Stimulated activated naive CD8-positive, alpha-beta T cell treated with anti-CD3 and anti-CD28 coated beads, Interleukin-15, Interleukin-2, amounts not matched to agents 100 U/mL and 50 U/mL, for 24 hours (primary cell): Measurements from ENCODE around the gene IQCK.
"Not testable (repeated sequence)": the region's sequence is repeated elsewhere in the genome, so short reads cannot be mapped to it uniquely, and the experiment has no call there.

ENCODE experiments used
- ATAC-seq: fragments of 150-1000 bp; cut with Tn5 transposase; one replicate; pipeline ENCODE4 v1.10.0; 2021
- DNase-seq: peaks from one replicate; pipeline ENCODE4 v3.0.0; 2021

Gene IQCK

GRCh38 chr16:19699472-19699871, 18.6 kb upstream of the IQCK start:
- ATAC-seq (no peak), DNase-seq (no peak)

- DNase-seq = no peak
- no peak for ATAC-seq
These were observed 17.7 kb upstream of the IQCK start for GRCh38 chr16:19700319-19700781.

- DNase-seq = no peak
- no peak for ATAC-seq
These were observed 17.0 kb upstream of the IQCK start for GRCh38 chr16:19701091-19701490.

GRCh38 chr16:19703172-19703889, 14.7 kb upstream of the IQCK start:
- DNase-seq = no peak
- ATAC-seq = no peak

- DNase-seq = no peak
- ATAC-seq = no peak
These were observed 13.5 kb upstream of the IQCK start for GRCh38 chr16:19704321-19705145.

GRCh38 chr16:19705146-19705501, 12.9 kb upstream of the IQCK start:
- no peak for ATAC-seq

GRCh38 chr16:19705843-19706242, 12.2 kb upstream of the IQCK start:
- DNase-seq = no peak
- ATAC-seq = no peak

More at GRCh38 chr16:19705146-19705501, 12.9 kb upstream of the IQCK start:
- DNase-seq = no peak

- no peak for ATAC-seq
These were observed 11.2 kb upstream of the IQCK start for GRCh38 chr16:19706846-19707245.

GRCh38 chr16:19707569-19708295, 10.3 kb upstream of the IQCK start:
- DNase-seq (no peak), ATAC-seq (peak; percentile 10)

More at GRCh38 chr16:19706846-19707245, 11.2 kb upstream of the IQCK start:
- no peak for DNase-seq

- ATAC-seq (no peak), DNase-seq (no peak)
These were observed 9.5 kb upstream of the IQCK start for GRCh38 chr16:19708296-19709205.

GRCh38 chr16:19709381-19710136, 8.5 kb upstream of the IQCK start:
- DNase-seq (no peak), ATAC-seq (no peak)

GRCh38 chr16:19710191-19710908, 7.7 kb upstream of the IQCK start:
- no peak for ATAC-seq
- no peak for DNase-seq

- no peak for ATAC-seq
- DNase-seq = no peak
These were observed 7.0 kb upstream of the IQCK start for GRCh38 chr16:19710991-19711545.

GRCh38 chr16:19711643-19712042, 6.4 kb upstream of the IQCK start:
- DNase-seq (no peak), ATAC-seq (no peak)

GRCh38 chr16:19712418-19713058, 5.5 kb upstream of the IQCK start:
- ATAC-seq (no peak), DNase-seq (no peak)

- no peak for ATAC-seq
These were observed 4.4 kb upstream of the IQCK start for GRCh38 chr16:19713697-19714096.

GRCh38 chr16:19715566-19715965, 2.5 kb upstream of the IQCK start:
- DNase-seq (no peak), ATAC-seq (no peak)

More at GRCh38 chr16:19713697-19714096, 4.4 kb upstream of the IQCK start:
- no peak for DNase-seq

GRCh38 chr16:19716183-19716582, 1.9 kb upstream of the IQCK start:
- DNase-seq (no peak), ATAC-seq (no peak)

GRCh38 chr16:19716728-19717127, 1.3 kb upstream of the IQCK start:
- not testable (repeated sequence) for DNase-seq, ATAC-seq
